HG03097 (cell line): ENCODE measurements around the gene NR2F1.

Experiments used
- ATAC-seq: cut with Tn5 transposase; IDR thresholded peaks from one replicate; pipeline ENCODE4 v1.9.1; 2021; ENCODE audit not compliant: unreplicated experiment, low FRiP score

The NR2F1 gene

GRCh38 chr5:93635991-93636390, 53.0 kb downstream of the NR2F1 start:
- ATAC-seq: peak; percentile 92

DNA sequence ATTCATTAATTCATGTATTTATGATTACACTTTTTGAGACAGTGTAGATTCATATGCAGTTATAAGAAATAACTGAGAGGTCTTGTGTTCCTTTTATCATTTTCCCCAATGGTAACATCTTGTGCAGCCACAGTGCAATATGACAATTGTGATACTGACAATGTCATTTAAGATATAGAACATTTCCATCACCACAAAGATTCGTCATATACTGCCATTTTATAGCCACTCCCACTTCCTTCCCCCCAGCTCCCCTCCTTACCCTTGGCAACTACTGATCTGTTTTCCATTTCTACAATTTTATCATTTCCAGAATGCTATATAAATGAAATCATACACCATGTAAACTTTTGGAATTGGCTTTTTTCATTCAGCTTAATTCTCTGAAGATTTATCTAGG, 53.8 kb downstream of the NR2F1 start:
- no peak for ATAC-seq

DNA sequence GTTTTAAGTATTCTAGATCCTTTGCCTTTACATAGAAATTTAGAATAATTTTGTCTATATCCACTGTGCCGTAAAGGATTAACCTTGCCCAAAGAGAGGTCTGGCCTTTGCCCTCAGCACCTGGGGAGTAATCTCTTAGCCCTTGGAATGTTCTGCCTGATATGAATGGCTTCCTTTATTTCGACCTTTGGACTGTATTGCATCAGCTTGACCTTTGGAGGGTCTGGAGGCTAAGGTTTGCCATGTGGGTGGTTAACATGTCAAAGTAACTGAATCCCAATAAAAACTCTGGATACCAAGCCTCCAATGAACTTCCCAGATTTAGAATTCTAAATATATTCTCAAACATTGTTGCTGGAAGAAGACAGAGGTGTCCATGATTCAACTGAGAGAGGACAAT, 54.7 kb downstream of the NR2F1 start:
- no peak for ATAC-seq

GRCh38 chr5:93642526-93642925, 59.5 kb downstream of the NR2F1 start:
- ATAC-seq: no peak
